H1 (cell line): Measurements from ENCODE around the gene LRRC26. TPM values are rescaled to one million over a fixed set of nuclear protein-coding genes. Genes with fewer than 3 reads are reported as not detected.

Experiments
- CREB1 ChIP-seq: IDR thresholded peaks from 2 replicates; pipeline ENCODE4 v1.6.1; 2012; ENCODE audit warnings: inconsistent platforms
- SIN3A ChIP-seq, 2 experiments: IDR thresholded peaks in 1 of 2; conservative IDR thresholded peaks in 1 of 2; 2 replicates each; pipeline ENCODE4 v1.6.1; 2011 to 2012; ENCODE audit warnings: low read length in 2 of 2, improper control_type of control experiment in 1 of 2, low read depth in 1 of 2, mild to moderate bottlenecking in 1 of 2
- polyA plus RNA-seq, 7 experiments: library from polyadenylated mRNA; depleted of rRNA in 3 of 7; stranded (reverse) in 5 of 7; unstranded in 2 of 7; fragments of >200 nt in 5 of 7; fragments of 200-250 nt in 2 of 7; gene quantifications; 1 replicate in 5 of 7; 2 replicates in 1 of 7; 4 replicates in 1 of 7; pipeline versions ENCODE4 v1.2.1 to v1.2.3, GENCODE V29; 2011 to 2013; ENCODE audit warnings: missing spikeins in 2 of 7, mixed read lengths in 2 of 7
- total RNA-seq: library from RNA; stranded (reverse); fragmentation: NEBNext Ultra II Directional; extraction: Animal tissue kit (Norgen Biotek cat#: 25700); gene quantifications from 2 replicates; pipeline ENCODE4 v1.2.1, GENCODE V29; 2021
- TF ChIP-seq, protein P1 (sequence below), 3 experiments: IDR thresholded peaks; 1 replicate in 2 of 3; 2 replicates in 1 of 3; pipeline versions ENCODE4 v1.5.1 to v1.6.1; 2011; ENCODE audit warnings: low read length in 3 of 3, mild to moderate bottlenecking in 3 of 3, inconsistent platforms in 2 of 3, low read depth in 1 of 3, moderate library complexity in 1 of 3; ENCODE audit not compliant: insufficient read depth in 1 of 3; ENCODE audit errors: control extremely low read depth in 1 of 3
- TF ChIP-seq, protein P2 (sequence below): IDR thresholded peaks from 2 replicates; pipeline ENCODE4 v1.6.1; 2011; ENCODE audit warnings: low read length, improper control_type of control experiment

LRRC26 gene
- total and polyA plus RNA-seq, 2 of the 8 experiments (the other 6 are each of a cell fraction or from before 2014, with no cell fraction given): 0.34 to 0.85 TPM

DNA sequence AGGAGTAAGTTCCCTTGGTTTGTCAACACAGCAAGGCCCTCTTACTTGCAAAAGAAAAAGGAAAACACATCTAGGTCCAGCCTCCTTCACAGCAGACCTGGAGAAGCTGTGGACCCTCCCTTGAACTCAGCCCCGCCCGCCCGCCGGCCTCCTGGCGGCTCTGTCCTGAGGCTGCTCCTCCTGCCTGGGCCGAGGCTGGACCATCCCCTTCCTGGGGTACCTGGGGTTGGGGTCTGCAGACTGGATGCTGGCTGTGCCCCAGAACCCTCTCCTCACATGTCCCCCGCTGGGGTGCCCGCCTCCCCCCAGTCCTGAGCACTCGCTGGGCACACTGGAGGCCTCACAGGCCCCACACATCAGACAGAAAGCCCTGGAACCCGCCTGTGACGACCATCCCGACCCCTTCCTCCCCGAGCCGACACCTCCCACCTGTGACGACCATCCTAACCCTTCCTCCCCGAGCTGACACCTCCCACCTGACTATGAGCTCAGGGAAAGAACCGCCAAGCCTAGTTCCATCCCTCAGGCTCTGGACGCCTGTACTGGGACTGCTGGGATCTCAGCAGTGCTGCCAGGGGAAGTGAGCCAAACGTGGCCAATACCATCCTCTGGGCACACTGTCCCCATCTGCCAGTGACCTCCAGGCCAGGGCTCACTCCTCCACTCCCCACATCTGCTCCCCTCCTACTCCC is 9.2 kb upstream of the LRRC26 start (continued):
- TF ChIP-seq, protein P1, sequence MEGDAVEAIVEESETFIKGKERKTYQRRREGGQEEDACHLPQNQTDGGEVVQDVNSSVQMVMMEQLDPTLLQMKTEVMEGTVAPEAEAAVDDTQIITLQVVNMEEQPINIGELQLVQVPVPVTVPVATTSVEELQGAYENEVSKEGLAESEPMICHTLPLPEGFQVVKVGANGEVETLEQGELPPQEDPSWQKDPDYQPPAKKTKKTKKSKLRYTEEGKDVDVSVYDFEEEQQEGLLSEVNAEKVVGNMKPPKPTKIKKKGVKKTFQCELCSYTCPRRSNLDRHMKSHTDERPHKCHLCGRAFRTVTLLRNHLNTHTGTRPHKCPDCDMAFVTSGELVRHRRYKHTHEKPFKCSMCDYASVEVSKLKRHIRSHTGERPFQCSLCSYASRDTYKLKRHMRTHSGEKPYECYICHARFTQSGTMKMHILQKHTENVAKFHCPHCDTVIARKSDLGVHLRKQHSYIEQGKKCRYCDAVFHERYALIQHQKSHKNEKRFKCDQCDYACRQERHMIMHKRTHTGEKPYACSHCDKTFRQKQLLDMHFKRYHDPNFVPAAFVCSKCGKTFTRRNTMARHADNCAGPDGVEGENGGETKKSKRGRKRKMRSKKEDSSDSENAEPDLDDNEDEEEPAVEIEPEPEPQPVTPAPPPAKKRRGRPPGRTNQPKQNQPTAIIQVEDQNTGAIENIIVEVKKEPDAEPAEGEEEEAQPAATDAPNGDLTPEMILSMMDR (IDR thresholded peaks at IDR 0.05; ENCODE audit: control extremely low read depth in 1 of 3, insufficient read depth in 1 of 3, low read depth in 1 of 3, low read length in 3 of 3): no peak
- TF ChIP-seq CREB1: no peak
- TF ChIP-seq SIN3A (conservative IDR thresholded peaks at IDR 0.05 in 1 of 2, IDR thresholded peaks at IDR 0.05 in 1 of 2; ENCODE audit: low read depth in 1 of 2, low read length in 2 of 2): no peak
- TF ChIP-seq, protein P2, sequence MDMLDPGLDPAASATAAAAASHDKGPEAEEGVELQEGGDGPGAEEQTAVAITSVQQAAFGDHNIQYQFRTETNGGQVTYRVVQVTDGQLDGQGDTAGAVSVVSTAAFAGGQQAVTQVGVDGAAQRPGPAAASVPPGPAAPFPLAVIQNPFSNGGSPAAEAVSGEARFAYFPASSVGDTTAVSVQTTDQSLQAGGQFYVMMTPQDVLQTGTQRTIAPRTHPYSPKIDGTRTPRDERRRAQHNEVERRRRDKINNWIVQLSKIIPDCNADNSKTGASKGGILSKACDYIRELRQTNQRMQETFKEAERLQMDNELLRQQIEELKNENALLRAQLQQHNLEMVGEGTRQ: no peak
